GM12878 (cell line): ENCODE results near the gene NOS1AP. TPM values are rescaled to one million over a fixed set of nuclear protein-coding genes. Genes with fewer than 3 reads are reported as not detected.

ENCODE experiments used
- ATAC-seq: fragments of 200-7000 bp; cut with Tn5 transposase; 3 replicates; pipeline ENCODE4 v1.9.1; 2020; ENCODE audit warnings: mild to moderate bottlenecking, moderate library complexity
- BruUV-seq: library from RNA; stranded (reverse); fragments of 400-500 nt; replicated peaks from 2 replicates; lab custom pipeline; 2021; lab: Mats Ljungman, UMichigan
- CTCF ChIA-PET: fragments of 300-600 bp; sonication (Branson Sonifier 250); formaldehyde crosslinking; extraction: SDS; loops from one replicate; lab custom pipeline; 2021; ENCODE audit warnings: inconsistent platforms; lab: Yijun Ruan, JAX
- POLR2A ChIA-PET: fragments of 350-600 bp; formaldehyde crosslinking; extraction: SDS; loops from one replicate; lab custom pipeline; 2021; ENCODE audit warnings: inconsistent platforms; lab: Charles Lee
- RAD21 ChIA-PET: fragments of 300-600 bp; sonication (Branson Sonifier 250); formaldehyde crosslinking; loops from one replicate; lab custom pipeline; 2023; ENCODE audit warnings: antibody characterized with exemption; ENCODE audit not compliant: unreplicated experiment; lab: Charles Lee
- SMC1A ChIA-PET: fragments of 300-600 bp; sonication (Branson Sonifier 250); formaldehyde crosslinking; loops from one replicate; lab custom pipeline; 2023; ENCODE audit not compliant: unreplicated experiment, uncharacterized antibody; lab: Charles Lee
- DNase-seq: peaks from one replicate; pipeline ENCODE4 v3.0.0-alpha.2; 2011; ENCODE audit warnings: low read depth, low spot score
- FAIRE-seq: peaks from 3 replicates; lab custom pipeline; 2011; peaks lifted over from hg19 to GRCh38; lab: Jason Lieb, UNC
- H2AFZ ChIP-seq: 2 replicates; pipeline ENCODE4 v1.6.0; 2011; ENCODE audit warnings: low read depth, low read length, control low read depth; ENCODE audit not compliant: control insufficient read depth
- H3K27ac ChIP-seq: 2 replicates; pipeline ENCODE4 v1.5.1; 2011; ENCODE audit warnings: control low read depth; ENCODE audit not compliant: control insufficient read depth, insufficient read depth
- H3K27me3 ChIP-seq, 2 experiments: replicated peaks in 1 of 2; 2 replicates each; pipeline versions ENCODE4 v1.6.0 to v1.6.1; 2011; ENCODE audit warnings: low read length in 1 of 2; ENCODE audit not compliant: control insufficient read depth in 2 of 2, insufficient read depth in 2 of 2
- H3K36me3 ChIP-seq, 2 experiments: 2 replicates each; pipeline ENCODE4 v1.5.1; 2011; ENCODE audit warnings: low read length in 1 of 2; ENCODE audit not compliant: control insufficient read depth in 2 of 2, insufficient read depth in 2 of 2
- H3K4me1 ChIP-seq: 2 replicates; pipeline ENCODE4 v1.6.1; 2011; ENCODE audit warnings: mild to moderate bottlenecking, low read length, moderate library complexity, mixed read lengths; ENCODE audit not compliant: control insufficient read depth, insufficient read depth
- H3K4me2 ChIP-seq: 2 replicates; pipeline ENCODE4 v1.6.0; 2011; ENCODE audit warnings: control low read depth; ENCODE audit not compliant: control insufficient read depth, insufficient read depth
- H3K4me3 ChIP-seq: fragments of 200-600 bp; sonication (generic); 2 replicates; pipeline ENCODE4 v1.5.1; 2016
- H3K79me2 ChIP-seq: 2 replicates; pipeline ENCODE4 v1.6.0; 2011; ENCODE audit warnings: low read length; ENCODE audit not compliant: control insufficient read depth, insufficient read depth
- H3K9ac ChIP-seq: 2 replicates; pipeline ENCODE4 v1.8.0; 2011; ENCODE audit warnings: low read length, control low read depth, mixed read lengths; ENCODE audit not compliant: control insufficient read depth, insufficient read depth
- H3K9me3 ChIP-seq: replicated peaks from 3 replicates; pipeline ENCODE4 v1.5.1; 2011; ENCODE audit warnings: mild to moderate bottlenecking, low read length; ENCODE audit not compliant: control insufficient read depth, insufficient read depth
- H4K20me1 ChIP-seq: 2 replicates; pipeline ENCODE4 v1.6.0; 2011; ENCODE audit not compliant: control insufficient read depth, insufficient read depth
- CREB1 ChIP-seq: IDR thresholded peaks from 2 replicates; pipeline ENCODE4 v1.6.1; 2012; ENCODE audit warnings: low read depth, mild to moderate bottlenecking, inconsistent platforms
- EGR1 ChIP-seq, 2 experiments: IDR thresholded peaks; 1 replicate in 1 of 2; 2 replicates in 1 of 2; pipeline ENCODE4 v1.6.1; 2011 to 2012; ENCODE audit warnings: low read depth in 2 of 2, low read length in 2 of 2, borderline replicate concordance in 1 of 2, mild to moderate bottlenecking in 1 of 2, moderate library complexity in 1 of 2
- EZH2 ChIP-seq: IDR thresholded peaks from 2 replicates; pipeline ENCODE4 v1.6.1; 2012; ENCODE audit warnings: low read depth, mild to moderate bottlenecking, control low read depth, inconsistent platforms, low read length, borderline replicate concordance; ENCODE audit not compliant: control insufficient read depth
- FOS ChIP-seq: IDR thresholded peaks from 3 replicates; pipeline ENCODE4 v1.6.1; 2011; ENCODE audit warnings: borderline replicate concordance; ENCODE audit not compliant: insufficient read length; ENCODE audit errors: extremely low read depth
- JUNB ChIP-seq: IDR thresholded peaks from 2 replicates; pipeline ENCODE4 v1.6.1; 2016; ENCODE audit warnings: antibody characterized with exemption, mild to moderate bottlenecking
- MEF2B ChIP-seq: fragments of 450-650 bp; IDR thresholded peaks from 2 replicates; pipeline ENCODE4 v1.6.1; 2018; ENCODE audit warnings: mild to moderate bottlenecking, moderate library complexity; ENCODE audit not compliant: partially characterized antibody, poor library complexity, severe bottlenecking
- MTA3 ChIP-seq: IDR thresholded peaks from 2 replicates; pipeline ENCODE4 v1.6.1; 2012; ENCODE audit warnings: low read length, inconsistent platforms, borderline replicate concordance
- RUNX3 ChIP-seq: IDR thresholded peaks from 2 replicates; pipeline ENCODE4 v1.6.1; 2012; ENCODE audit warnings: low read length, inconsistent platforms
- SMC3 ChIP-seq: IDR thresholded peaks from 2 replicates; pipeline ENCODE4 v1.6.1; 2011; ENCODE audit warnings: low read length, improper control_type of control experiment, borderline replicate concordance
- SRF ChIP-seq, 2 experiments: IDR thresholded peaks; 2 replicates each; pipeline ENCODE4 v1.6.1; 2011; ENCODE audit warnings: low read depth in 2 of 2, low read length in 2 of 2, mild to moderate bottlenecking in 1 of 2, moderate library complexity in 1 of 2
- SUZ12 ChIP-seq: fragments of 200-600 bp; sonication (generic); IDR thresholded peaks from one replicate; pipeline ENCODE4 v1.6.1; 2018; ENCODE audit warnings: antibody characterized with exemption, mild to moderate bottlenecking; ENCODE audit not compliant: unreplicated experiment
- WRNIP1 ChIP-seq: IDR thresholded peaks from 2 replicates; pipeline ENCODE4 v1.6.1; 2011; ENCODE audit warnings: low read depth, low read length, improper control_type of control experiment, borderline replicate concordance
- in situ Hi-C: fragments of 300-500 bp; cut with MboI; formaldehyde crosslinking; loops from 9 replicates; pipeline ENCODE4 v1.14.3; 2018; ENCODE audit warnings: mixed read lengths
- intact Hi-C: fragments of 100-400 bp; cut with micrococcal nuclease; formaldehyde crosslinking; loops from one replicate; pipeline ENCODE4 v1.14.2; 2022; ENCODE audit not compliant: unreplicated experiment
- polyA plus RNA-seq, 11 experiments: library from polyadenylated mRNA; depleted of rRNA in 4 of 11; unstranded in 6 of 11; stranded (reverse) in 5 of 11; fragments of >200 nt; fragmentation: Nextera tagmentation in 4 of 11; fragmentation: Illumina TruSeq in 1 of 11; extraction: Ambion mirVana in 4 of 11; extraction: Trizol in 1 of 11; gene quantifications; 1 replicate in 1 of 11; 2 replicates in 10 of 11; pipeline versions ENCODE4 v1.2.1 to v1.2.3, GENCODE V29; 2011 to 2016; ENCODE audit warnings: inconsistent platforms in 2 of 11, missing spikeins in 2 of 11, low read depth in 1 of 11
- total RNA-seq, 4 experiments: library from RNA; depleted of rRNA in 3 of 4; stranded (reverse); fragments of >200 nt in 3 of 4; fragmentation: Illumina TruSeq in 1 of 4; extraction: Trizol in 1 of 4; gene quantifications; 2 replicates each; pipeline versions ENCODE4 v1.2.1 to v1.2.3, GENCODE V29; 2013 to 2021
- TF ChIP-seq, protein P1 (sequence below): IDR thresholded peaks from 2 replicates; pipeline ENCODE4 v1.6.1; 2012; ENCODE audit warnings: low read length, inconsistent platforms
- TF ChIP-seq, protein P2 (sequence below): fragments of 450-650 bp; formaldehyde crosslinking; IDR thresholded peaks from 2 replicates; pipeline ENCODE4 v1.5.0; 2022; ENCODE audit warnings: mild to moderate bottlenecking, missing genetic modification characterization
- TF ChIP-seq, protein P3 (sequence below): fragments of 150-350 bp; IDR thresholded peaks from 2 replicates; pipeline ENCODE4 v1.6.1; 2014; ENCODE audit warnings: mild to moderate bottlenecking, low read depth, low read length

The NOS1AP gene
- total and polyA plus RNA-seq, 10 of the 15 experiments (the other 5 are each of a cell fraction or from before 2014, with no cell fraction given) = 0.03 to 0.15 TPM; not detected in 8

DNA sequence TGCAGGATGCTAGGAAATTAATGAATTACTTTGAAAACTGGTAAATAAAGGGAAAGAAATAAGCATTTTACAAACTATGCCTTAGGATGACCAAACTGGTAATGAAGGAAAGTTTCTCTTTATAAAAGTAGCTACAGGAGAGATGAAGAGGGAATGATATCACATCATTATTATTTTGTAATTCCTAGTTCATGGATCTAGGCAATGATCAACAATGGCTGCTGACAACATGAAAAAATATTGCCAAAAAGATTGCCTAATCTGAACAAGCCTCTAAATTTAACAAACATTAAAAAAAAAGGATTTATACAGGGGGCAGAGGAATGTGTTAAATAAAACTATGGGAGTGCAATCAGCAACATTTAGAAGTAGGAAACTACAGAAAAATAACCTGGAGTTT lies 38.9 kb downstream of the NOS1AP start:
- no peak for ATAC-seq
- POLR2A ChIA-PET = no interaction called here
- in situ Hi-C loops = no loop called here
- RAD21 ChIA-PET = no interaction called here
- H3K9me3 ChIP-seq = no peaks in the 10 kb centered on the region; the same call in 2 of the 3 replicates
- CTCF ChIA-PET = no interaction called here
- H2AFZ ChIP-seq = no peak overlapping the region
- H3K9ac ChIP-seq = no peak overlapping the region
- no peak for DNase-seq
- no peaks in the 10 kb centered on the region for H4K20me1 ChIP-seq
- SMC1A ChIA-PET = no interaction called here
- no TSS peak for BruUV-seq
- intact Hi-C loops = no loop called here
- no peaks in the 10 kb centered on the region for H3K4me1 ChIP-seq
- FAIRE-seq = no peak
- no peak for TF ChIP-seq JUNB
- TF ChIP-seq WRNIP1 = no peak
- TF ChIP-seq SUZ12 = no peak
- TF ChIP-seq, protein P1, sequence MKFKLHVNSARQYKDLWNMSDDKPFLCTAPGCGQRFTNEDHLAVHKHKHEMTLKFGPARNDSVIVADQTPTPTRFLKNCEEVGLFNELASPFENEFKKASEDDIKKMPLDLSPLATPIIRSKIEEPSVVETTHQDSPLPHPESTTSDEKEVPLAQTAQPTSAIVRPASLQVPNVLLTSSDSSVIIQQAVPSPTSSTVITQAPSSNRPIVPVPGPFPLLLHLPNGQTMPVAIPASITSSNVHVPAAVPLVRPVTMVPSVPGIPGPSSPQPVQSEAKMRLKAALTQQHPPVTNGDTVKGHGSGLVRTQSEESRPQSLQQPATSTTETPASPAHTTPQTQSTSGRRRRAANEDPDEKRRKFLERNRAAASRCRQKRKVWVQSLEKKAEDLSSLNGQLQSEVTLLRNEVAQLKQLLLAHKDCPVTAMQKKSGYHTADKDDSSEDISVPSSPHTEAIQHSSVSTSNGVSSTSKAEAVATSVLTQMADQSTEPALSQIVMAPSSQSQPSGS = no peak
- TF ChIP-seq MTA3 = no peak
- no peak for TF ChIP-seq EZH2
- TF ChIP-seq, protein P2, sequence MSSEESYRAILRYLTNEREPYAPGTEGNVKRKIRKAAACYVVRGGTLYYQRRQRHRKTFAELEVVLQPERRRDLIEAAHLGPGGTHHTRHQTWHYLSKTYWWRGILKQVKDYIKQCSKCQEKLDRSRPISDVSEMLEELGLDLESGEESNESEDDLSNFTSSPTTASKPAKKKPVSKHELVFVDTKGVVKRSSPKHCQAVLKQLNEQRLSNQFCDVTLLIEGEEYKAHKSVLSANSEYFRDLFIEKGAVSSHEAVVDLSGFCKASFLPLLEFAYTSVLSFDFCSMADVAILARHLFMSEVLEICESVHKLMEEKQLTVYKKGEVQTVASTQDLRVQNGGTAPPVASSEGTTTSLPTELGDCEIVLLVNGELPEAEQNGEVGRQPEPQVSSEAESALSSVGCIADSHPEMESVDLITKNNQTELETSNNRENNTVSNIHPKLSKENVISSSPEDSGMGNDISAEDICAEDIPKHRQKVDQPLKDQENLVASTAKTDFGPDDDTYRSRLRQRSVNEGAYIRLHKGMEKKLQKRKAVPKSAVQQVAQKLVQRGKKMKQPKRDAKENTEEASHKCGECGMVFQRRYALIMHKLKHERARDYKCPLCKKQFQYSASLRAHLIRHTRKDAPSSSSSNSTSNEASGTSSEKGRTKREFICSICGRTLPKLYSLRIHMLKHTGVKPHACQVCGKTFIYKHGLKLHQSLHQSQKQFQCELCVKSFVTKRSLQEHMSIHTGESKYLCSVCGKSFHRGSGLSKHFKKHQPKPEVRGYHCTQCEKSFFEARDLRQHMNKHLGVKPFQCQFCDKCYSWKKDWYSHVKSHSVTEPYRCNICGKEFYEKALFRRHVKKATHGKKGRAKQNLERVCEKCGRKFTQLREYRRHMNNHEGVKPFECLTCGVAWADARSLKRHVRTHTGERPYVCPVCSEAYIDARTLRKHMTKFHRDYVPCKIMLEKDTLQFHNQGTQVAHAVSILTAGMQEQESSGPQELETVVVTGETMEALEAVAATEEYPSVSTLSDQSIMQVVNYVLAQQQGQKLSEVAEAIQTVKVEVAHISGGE (CRISPR knock-in tag) = no peak
- no peak for TF ChIP-seq FOS
- TF ChIP-seq SMC3 = no peak
- TF ChIP-seq SRF (IDR thresholded peaks at IDR 0.05; ENCODE audit: low read depth in 2 of 2, low read length in 2 of 2) = no peak
- TF ChIP-seq MEF2B = no peak
- TF ChIP-seq, protein P3, sequence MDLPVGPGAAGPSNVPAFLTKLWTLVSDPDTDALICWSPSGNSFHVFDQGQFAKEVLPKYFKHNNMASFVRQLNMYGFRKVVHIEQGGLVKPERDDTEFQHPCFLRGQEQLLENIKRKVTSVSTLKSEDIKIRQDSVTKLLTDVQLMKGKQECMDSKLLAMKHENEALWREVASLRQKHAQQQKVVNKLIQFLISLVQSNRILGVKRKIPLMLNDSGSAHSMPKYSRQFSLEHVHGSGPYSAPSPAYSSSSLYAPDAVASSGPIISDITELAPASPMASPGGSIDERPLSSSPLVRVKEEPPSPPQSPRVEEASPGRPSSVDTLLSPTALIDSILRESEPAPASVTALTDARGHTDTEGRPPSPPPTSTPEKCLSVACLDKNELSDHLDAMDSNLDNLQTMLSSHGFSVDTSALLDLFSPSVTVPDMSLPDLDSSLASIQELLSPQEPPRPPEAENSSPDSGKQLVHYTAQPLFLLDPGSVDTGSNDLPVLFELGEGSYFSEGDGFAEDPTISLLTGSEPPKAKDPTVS = no peak
- TF ChIP-seq CREB1 = no peak
- no peak for TF ChIP-seq RUNX3
- TF ChIP-seq EGR1 (IDR thresholded peaks at IDR 0.05; ENCODE audit: borderline replicate concordance in 1 of 2, low read depth in 2 of 2, low read length in 2 of 2) = no peak
- H3K27me3 ChIP-seq = no peaks in the 10 kb centered on the region; a peak in 1 of 4 replicates
- H3K79me2 ChIP-seq = no peaks in the 10 kb centered on the region
- H3K36me3 ChIP-seq = no peaks in the 10 kb centered on the region
- H3K27ac ChIP-seq = no peak overlapping the region
- no peak overlapping the region for H3K4me2 ChIP-seq
- H3K4me3 ChIP-seq = no peak overlapping the region
